K562 (cell line): Measurements from ENCODE around the gene EFNA1. TPM values are rescaled to one million over a fixed set of nuclear protein-coding genes. Genes with fewer than 3 reads are reported as not detected.

Experiments used
- BRD9 ChIP-seq: fragments of 450-650 bp; IDR thresholded peaks from 2 replicates; pipeline ENCODE4 v1.6.1; 2018; ENCODE audit warnings: low read depth; ENCODE audit not compliant: partially characterized antibody
- CAMTA2 ChIP-seq: fragments of 250-450 bp; sonication (Bioruptor Pico); conservative IDR thresholded peaks from 2 replicates; pipeline ENCODE4 v1.5.1; 2022
- EGR1 ChIP-seq: fragments of 450-650 bp; conservative IDR thresholded peaks from 2 replicates; pipeline ENCODE4 v1.6.1; 2017; ENCODE audit warnings: mild to moderate bottlenecking
- FUS ChIP-seq: fragments of 200-400 bp; formaldehyde crosslinking; optimal IDR thresholded peaks from 2 replicates; pipeline ENCODE3; 2017; ENCODE audit warnings: low read depth, low read length
- GATAD2A ChIP-seq: fragments of 450-650 bp; IDR thresholded peaks from 2 replicates; pipeline ENCODE4 v1.6.1; 2017
- GATAD2B ChIP-seq: fragments of 450-650 bp; IDR thresholded peaks from 2 replicates; pipeline ENCODE4 v1.6.1; 2017; ENCODE audit warnings: mild to moderate bottlenecking, borderline replicate concordance
- HNRNPLL ChIP-seq: fragments of 200-400 bp; formaldehyde crosslinking; IDR thresholded peaks from 2 replicates; pipeline ENCODE4 v1.6.1; 2017; ENCODE audit warnings: low read length, low read depth, mild to moderate bottlenecking; ENCODE audit not compliant: poor library complexity, severe bottlenecking
- KDM2B ChIP-seq: fragments of 250-450 bp; sonication (Bioruptor Pico); IDR thresholded peaks from 2 replicates; pipeline ENCODE4 v1.8.0; 2021; ENCODE audit warnings: mild to moderate bottlenecking, moderate library complexity
- MEF2D ChIP-seq: conservative IDR thresholded peaks from 2 replicates; pipeline ENCODE4 v1.6.1; 2016; ENCODE audit warnings: low read depth, missing genetic modification characterization, missing compliant biosample characterization
- NELFE ChIP-seq: IDR thresholded peaks from 2 replicates; pipeline ENCODE4 v1.6.1; 2011; ENCODE audit warnings: mild to moderate bottlenecking; ENCODE audit not compliant: insufficient read depth, insufficient read length
- RBM14 ChIP-seq: fragments of 200-400 bp; formaldehyde crosslinking; IDR thresholded peaks from 2 replicates; pipeline ENCODE4 v1.6.1; 2018; ENCODE audit warnings: low read depth, mild to moderate bottlenecking, low read length, moderate library complexity, borderline replicate concordance; ENCODE audit not compliant: insufficient read depth
- RFX7 ChIP-seq: fragments of 250-450 bp; sonication (Bioruptor Pico); IDR thresholded peaks from 2 replicates; pipeline ENCODE4 v1.5.1; 2021; ENCODE audit warnings: mild to moderate bottlenecking
- SP1 ChIP-seq: sonication (generic); formaldehyde crosslinking; IDR thresholded peaks from 2 replicates; pipeline ENCODE4 v1.8.1; 2022; ENCODE audit warnings: mild to moderate bottlenecking, missing genetic modification reagents
- STAT6 ChIP-seq: sonication (generic); formaldehyde crosslinking; IDR thresholded peaks from 2 replicates; pipeline ENCODE4 v1.8.1; 2023; ENCODE audit warnings: mild to moderate bottlenecking, missing genetic modification reagents
- TAF1 ChIP-seq: IDR thresholded peaks from 2 replicates; pipeline ENCODE4 v1.6.1; 2011; ENCODE audit warnings: mild to moderate bottlenecking, low read length, moderate library complexity; ENCODE audit not compliant: insufficient read depth, control insufficient read depth, severe bottlenecking; ENCODE audit errors: extremely low read depth
- TEAD1 ChIP-seq, 2 experiments: fragments of 450-650 bp in 1 of 2; sonication (generic) in 1 of 2; formaldehyde crosslinking; IDR thresholded peaks; 2 replicates each; pipeline versions ENCODE4 v1.4.0 to v1.8.0; 2020 to 2022; ENCODE audit warnings: mild to moderate bottlenecking in 2 of 2, missing genetic modification reagents in 1 of 2
- TRIM28 ChIP-seq: fragments of 450-650 bp; IDR thresholded peaks from 2 replicates; pipeline ENCODE4 v1.6.1; 2017
- USF1 ChIP-seq: sonication (generic); formaldehyde crosslinking; IDR thresholded peaks from 2 replicates; pipeline ENCODE4 v1.9.0; 2022; ENCODE audit warnings: mild to moderate bottlenecking, missing genetic modification reagents
- ZNF133 ChIP-seq: fragments of 250-450 bp; sonication (Bioruptor Pico); IDR thresholded peaks from 2 replicates; pipeline ENCODE4 v1.4.0; 2020; ENCODE audit warnings: mild to moderate bottlenecking
- ZNF143 ChIP-seq: sonication (generic); formaldehyde crosslinking; IDR thresholded peaks from 2 replicates; pipeline ENCODE4 v1.9.0; 2022; ENCODE audit warnings: mild to moderate bottlenecking, missing genetic modification reagents
- ZNF175 ChIP-seq: fragments of 200-800 bp; sonication (Bioruptor generic); IDR thresholded peaks from 2 replicates; pipeline ENCODE4 v1.6.1; 2016; ENCODE audit warnings: low read depth, mild to moderate bottlenecking, missing genetic modification characterization, missing compliant biosample characterization
- ZNF184 ChIP-seq: sonication (generic); formaldehyde crosslinking; IDR thresholded peaks from 2 replicates; pipeline ENCODE4 v1.5.0; 2020; ENCODE audit warnings: missing genetic modification reagents
- ZNF263 ChIP-seq: sonication (generic); formaldehyde crosslinking; IDR thresholded peaks from 2 replicates; pipeline ENCODE4 v1.8.0; 2022; ENCODE audit warnings: mild to moderate bottlenecking, missing genetic modification reagents, borderline replicate concordance
- ZNF79 ChIP-seq: fragments of 250-450 bp; sonication (Bioruptor Pico); IDR thresholded peaks from 2 replicates; pipeline ENCODE4 v1.4.0; 2020; ENCODE audit warnings: low read depth, mild to moderate bottlenecking, moderate library complexity
- ZNF830 ChIP-seq: fragments of 250-450 bp; sonication (Bioruptor Pico); IDR thresholded peaks from 2 replicates; pipeline ENCODE4 v1.5.0; 2021; ENCODE audit warnings: mild to moderate bottlenecking
- ZSCAN32 ChIP-seq: fragments of 450-650 bp; formaldehyde crosslinking; IDR thresholded peaks from 2 replicates; pipeline ENCODE4 v1.4.0; 2020; ENCODE audit warnings: mild to moderate bottlenecking, moderate library complexity
- polyA plus RNA-seq, 8 experiments: library from polyadenylated mRNA; depleted of rRNA in 4 of 8; stranded (reverse) in 5 of 8; unstranded in 3 of 8; fragments of >200 nt; fragmentation: Nextera tagmentation in 2 of 8; fragmentation: Illumina TruSeq in 1 of 8; extraction: Ambion mirVana in 2 of 8; extraction: Trizol in 1 of 8; gene quantifications; 2 replicates each; pipeline versions ENCODE4 v1.2.1 to v1.2.3, GENCODE V29; 2011 to 2014; ENCODE audit warnings: inconsistent platforms in 1 of 8, missing spikeins in 1 of 8
- total RNA-seq, 7 experiments: library from RNA; depleted of rRNA in 6 of 7; stranded (reverse); fragments of >200 nt in 6 of 7; fragmentation: Illumina TruSeq in 2 of 7; extraction: Trizol in 2 of 7; gene quantifications; 2 replicates each; pipeline versions ENCODE4 v1.2.1 to v1.2.3, GENCODE V29; 2011 to 2021; ENCODE audit warnings: low replicate concordance in 1 of 7
- TF ChIP-seq, protein P1 (sequence below): fragments of 450-650 bp; IDR thresholded peaks from 2 replicates; pipeline ENCODE4 v1.6.1; 2016; ENCODE audit warnings: low read depth, mild to moderate bottlenecking, moderate library complexity

The EFNA1 gene
- total and polyA plus RNA-seq, 9 of the 15 experiments (the other 6 are each of a cell fraction or from before 2014, with no cell fraction given) = 2.1 to 9.3 (median 3.0) TPM

DNA sequence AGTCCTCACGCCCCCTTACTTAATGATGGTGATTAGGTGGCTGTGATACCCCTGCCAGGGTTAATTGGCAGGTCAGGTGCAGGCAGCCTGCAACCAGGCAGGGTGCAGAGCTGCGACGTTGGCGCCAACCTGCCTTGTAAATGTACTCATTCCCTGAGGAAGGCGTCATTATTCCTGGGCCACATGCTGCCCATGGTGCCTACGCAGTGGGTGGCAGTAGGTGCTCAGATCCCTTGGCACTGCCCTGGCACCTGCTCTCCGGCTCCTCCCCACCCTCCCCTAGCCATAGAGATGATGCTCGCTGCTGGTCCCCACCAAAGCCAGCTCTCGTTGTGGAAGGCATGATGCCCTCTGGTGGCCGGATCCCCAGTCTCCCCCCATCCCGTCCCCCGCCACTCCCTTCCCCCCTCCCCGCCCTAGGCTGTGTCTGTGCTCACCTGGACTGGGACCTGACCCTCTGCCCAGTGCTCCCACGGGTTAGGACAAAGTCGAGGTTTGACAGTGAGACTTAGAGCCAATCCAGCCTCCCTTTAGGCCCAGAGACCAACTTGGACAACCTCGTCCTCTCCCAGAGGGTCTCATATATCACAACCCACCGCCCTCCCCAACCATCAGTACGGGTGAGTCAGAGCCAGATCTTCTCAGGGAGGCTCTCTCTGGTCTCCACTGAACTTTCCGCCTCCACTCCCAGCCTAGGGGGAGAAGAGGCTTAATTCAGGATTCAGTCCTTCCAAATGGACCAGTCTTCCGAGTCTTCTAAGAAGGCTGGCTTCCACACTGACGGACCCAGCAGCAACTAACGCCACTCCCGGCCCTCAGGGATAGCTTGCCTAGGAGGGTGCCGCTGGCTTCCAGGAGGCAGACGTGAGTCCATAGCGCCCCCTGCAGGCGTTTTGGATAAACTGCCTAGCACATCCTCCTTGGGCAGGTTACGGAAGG is 39.8 kb downstream of the EFNA1 start (continued):
- no peak for TF ChIP-seq CAMTA2
- no peak for TF ChIP-seq KDM2B (CRISPR knock-in tag)
- TF ChIP-seq ZNF133 (CRISPR knock-in tag) = no peak
- TF ChIP-seq TAF1 = no peak
- TF ChIP-seq ZSCAN32 (CRISPR knock-in tag) = no peak
- TF ChIP-seq BRD9 = peak; percentile 50
- no peak for TF ChIP-seq RFX7 (CRISPR knock-in tag)
- TF ChIP-seq RBM14 = no peak
- no peak for TF ChIP-seq ZNF175 (CRISPR knock-in tag)
- TF ChIP-seq ZNF263 (CRISPR knock-in tag) = no peak
- no peak for TF ChIP-seq USF1
- TF ChIP-seq GATAD2A = no peak
- no peak for TF ChIP-seq ZNF79 (CRISPR knock-in tag)
- TF ChIP-seq NELFE = no peak
- TF ChIP-seq STAT6 (CRISPR knock-in tag) = no peak
- TF ChIP-seq HNRNPLL = peak; percentile 58
- no peak for TF ChIP-seq TRIM28
- peak in 1 of 2 experiments; percentile 42; a peak in 1 of 4 replicates for TF ChIP-seq TEAD1 (CRISPR knock-in tag; IDR thresholded peaks at IDR 0.05)
- no peak for TF ChIP-seq ZNF184
- no peak for TF ChIP-seq FUS
- TF ChIP-seq ZNF830 (CRISPR knock-in tag) = no peak
- no peak for TF ChIP-seq ZNF143 (CRISPR knock-in tag)
- TF ChIP-seq EGR1 = no peak
- peak; percentile 42; the same call in 1 of the 2 replicates for TF ChIP-seq SP1
- TF ChIP-seq, protein P1, sequence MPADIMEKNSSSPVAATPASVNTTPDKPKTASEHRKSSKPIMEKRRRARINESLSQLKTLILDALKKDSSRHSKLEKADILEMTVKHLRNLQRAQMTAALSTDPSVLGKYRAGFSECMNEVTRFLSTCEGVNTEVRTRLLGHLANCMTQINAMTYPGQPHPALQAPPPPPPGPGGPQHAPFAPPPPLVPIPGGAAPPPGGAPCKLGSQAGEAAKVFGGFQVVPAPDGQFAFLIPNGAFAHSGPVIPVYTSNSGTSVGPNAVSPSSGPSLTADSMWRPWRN = no peak
- no peak for TF ChIP-seq GATAD2B
- TF ChIP-seq MEF2D (tag) = no peak
